Fibroblast of skin of left quadriceps (primary cell): ENCODE results near the gene ASB4.
A peak's percentile ranks its signal among the peaks of the same experiment; 100 is the strongest.
"Not testable (repeated sequence)": the region's sequence is repeated elsewhere in the genome, so short reads cannot be mapped to it uniquely, and the experiment has no call there.

ENCODE experiments used
- DNase-seq, 2 experiments: peaks; one replicate each; pipeline ENCODE4 v3.0.0-alpha.2; 2013; ENCODE audit warnings: low read depth in 2 of 2

The ASB4 gene

GRCh38 chr7:95478272-95479037 lies 7.3 kb upstream of the ASB4 start:
- DNase-seq, result peak in 1 of 2 experiments; percentile 18

GRCh38 chr7:95479992-95480624 lies 5.6 kb upstream of the ASB4 start:
- DNase-seq, result no peak

GRCh38 chr7:95481271-95482165 lies 4.2 kb upstream of the ASB4 start:
- DNase-seq, result no peak

DNA sequence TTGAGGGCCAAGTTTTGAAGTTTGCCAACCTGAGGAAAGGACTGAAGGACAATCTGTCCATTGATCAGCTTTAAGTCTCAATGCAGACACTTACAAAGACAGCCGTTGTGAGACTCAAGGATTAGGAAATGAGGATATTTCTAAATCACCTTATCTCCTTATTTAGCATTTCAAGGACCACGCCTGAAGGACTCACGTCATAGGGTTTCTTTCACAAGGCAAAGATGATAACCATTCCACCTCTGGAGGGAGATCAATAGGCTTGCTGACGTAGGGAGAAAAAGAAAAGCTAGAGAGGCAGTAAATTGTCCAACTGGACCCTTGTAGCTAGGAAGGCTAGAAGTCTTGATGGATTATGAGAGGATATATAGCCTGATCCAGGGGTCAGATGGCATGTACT lies 3.3 kb upstream of the ASB4 start:
- no peak for DNase-seq

DNA sequence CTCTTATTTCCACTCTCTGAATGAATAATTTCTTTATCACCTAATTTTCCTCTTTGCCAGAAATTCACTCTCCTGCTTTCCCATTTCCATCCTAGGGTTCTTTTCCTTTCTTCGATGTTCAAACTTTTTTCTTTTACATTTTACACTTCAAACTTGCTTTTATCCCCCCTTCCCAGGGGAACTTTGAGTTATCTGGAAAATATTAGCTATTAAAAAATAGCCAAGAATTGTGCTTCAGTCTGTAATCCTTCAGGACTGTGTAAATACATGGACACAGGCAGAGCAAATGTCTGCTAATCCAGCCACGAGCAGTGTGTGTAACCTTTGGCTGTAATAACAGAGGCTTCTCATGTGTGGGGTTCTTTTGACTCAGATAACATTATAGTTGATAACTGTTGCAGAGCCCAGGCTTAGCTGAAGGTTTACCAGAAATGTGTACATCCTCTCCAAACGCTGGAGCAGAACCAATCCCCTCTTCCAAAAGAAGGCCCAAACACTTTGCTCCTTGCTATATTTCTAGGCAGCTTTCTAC lies 4.6 kb downstream of the ASB4 start:
- DNase-seq, result no peak

DNA sequence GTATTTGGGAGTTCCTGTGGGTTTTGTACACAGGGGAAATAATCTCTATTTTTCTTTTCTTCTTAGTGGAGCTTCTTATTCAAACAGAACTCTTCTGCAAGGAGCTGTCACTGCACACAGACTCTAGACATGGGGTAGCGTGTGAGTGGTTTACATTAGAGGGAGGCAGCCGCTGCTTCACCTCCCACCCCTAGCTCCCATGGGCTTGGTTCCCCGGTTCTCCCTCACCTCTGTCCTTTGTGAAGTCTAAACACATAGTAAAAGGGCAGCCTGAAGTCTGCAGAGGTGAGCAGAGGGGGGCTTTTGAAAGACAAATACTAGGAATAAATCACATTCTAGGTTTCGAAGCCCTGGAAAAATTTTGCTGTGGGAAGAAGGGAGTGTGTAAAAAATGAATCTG lies 5.5 kb downstream of the ASB4 start:
- no peak for DNase-seq

GRCh38 chr7:95491634-95492314 lies 6.0 kb downstream of the ASB4 start:
- DNase-seq, result no peak

DNA sequence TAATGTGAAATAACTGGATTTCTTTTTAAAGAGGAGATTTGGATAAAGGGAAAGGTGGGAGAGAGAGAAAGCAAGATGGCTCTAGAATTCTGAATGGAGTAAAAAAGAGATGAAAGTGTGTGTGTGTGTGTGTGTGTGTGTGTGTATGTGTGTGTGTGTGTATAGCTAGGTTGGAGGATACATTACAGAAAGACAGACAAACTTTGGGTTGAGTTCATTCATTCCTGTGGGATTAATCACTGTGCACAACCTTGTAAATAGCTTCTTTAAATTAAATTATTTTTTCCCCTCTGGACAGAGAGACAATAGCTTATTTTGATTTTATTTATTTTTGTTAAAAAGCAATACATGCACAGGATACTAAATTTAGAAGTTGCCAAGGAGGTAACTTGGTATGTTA lies 7.5 kb downstream of the ASB4 start:
- no peak for DNase-seq

DNA sequence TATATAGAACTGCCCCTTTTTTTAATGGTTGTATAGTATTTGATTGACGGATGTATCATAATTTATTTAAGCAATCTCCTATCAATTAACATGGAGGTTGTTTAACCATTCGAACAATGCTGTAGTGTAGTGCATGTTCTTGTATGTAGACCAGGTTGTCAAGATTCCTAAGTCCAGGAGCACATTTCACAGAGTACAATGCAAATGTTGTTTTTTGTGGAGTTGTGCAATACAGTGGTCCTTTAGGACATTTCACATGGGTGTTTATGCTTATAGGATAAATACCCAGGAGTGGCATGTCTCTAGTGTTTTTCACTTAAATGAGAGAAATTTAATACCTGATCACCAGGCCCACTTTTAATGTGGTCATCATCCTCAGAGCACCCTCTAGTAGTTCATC lies 8.1 kb downstream of the ASB4 start:
- DNase-seq, result no peak

DNA sequence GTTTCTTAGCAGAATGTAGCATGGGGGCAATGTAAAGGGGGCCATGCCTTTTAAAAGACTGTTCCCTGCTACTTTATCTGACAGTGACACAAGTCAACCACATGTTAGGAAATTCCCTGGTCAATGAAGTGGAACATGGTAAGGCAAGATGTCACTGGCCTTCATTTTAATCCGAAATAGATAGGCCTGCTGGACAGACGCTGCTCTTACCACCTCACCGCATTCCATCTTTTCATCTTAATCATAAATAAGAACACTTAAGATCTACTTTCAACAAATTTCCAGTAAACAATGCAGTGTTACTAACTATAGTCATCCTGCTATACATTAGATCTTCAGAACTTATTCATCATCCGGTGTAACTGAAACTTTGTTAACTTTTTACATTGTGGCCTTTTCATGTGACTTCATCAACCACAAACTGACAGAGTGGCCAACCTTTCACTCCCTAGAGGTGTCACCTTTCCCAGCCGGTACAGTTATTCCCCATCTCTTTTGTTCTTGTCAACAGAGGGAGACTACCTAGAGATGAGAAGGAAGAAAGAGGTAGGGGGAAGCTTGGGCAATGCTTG lies 15.6 kb downstream of the ASB4 start:
- no peak for DNase-seq

DNA sequence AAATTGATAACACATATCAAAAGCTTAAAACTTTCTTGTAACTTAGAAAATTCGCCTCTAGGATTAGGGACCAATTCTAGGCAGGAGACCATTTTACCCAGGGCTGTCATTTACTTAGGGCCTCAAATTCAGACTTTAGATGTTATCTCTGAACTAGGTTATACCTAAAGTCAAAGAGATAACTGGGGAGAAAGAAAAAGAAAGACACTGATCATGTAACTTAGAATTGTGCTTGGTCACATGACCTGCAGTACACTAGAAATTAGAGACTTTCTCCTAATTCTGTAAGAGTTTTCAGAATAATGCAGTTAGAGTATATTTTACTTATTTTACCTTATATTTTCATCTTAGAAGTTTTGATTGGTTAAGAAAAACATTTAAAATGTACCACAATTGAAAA lies 16.7 kb downstream of the ASB4 start:
- no peak for DNase-seq

- no peak for DNase-seq
These were observed 17.8 kb downstream of the ASB4 start for GRCh38 chr7:95503271-95504131.

GRCh38 chr7:95504132-95504588 lies 18.4 kb downstream of the ASB4 start:
- not testable (repeated sequence) for DNase-seq

GRCh38 chr7:95508780-95509179 lies 23.0 kb downstream of the ASB4 start:
- DNase-seq, result no peak

- peak in 1 of 2 experiments; percentile 9 for DNase-seq
These were observed 23.5 kb downstream of the ASB4 start for GRCh38 chr7:95509199-95509598.

DNA sequence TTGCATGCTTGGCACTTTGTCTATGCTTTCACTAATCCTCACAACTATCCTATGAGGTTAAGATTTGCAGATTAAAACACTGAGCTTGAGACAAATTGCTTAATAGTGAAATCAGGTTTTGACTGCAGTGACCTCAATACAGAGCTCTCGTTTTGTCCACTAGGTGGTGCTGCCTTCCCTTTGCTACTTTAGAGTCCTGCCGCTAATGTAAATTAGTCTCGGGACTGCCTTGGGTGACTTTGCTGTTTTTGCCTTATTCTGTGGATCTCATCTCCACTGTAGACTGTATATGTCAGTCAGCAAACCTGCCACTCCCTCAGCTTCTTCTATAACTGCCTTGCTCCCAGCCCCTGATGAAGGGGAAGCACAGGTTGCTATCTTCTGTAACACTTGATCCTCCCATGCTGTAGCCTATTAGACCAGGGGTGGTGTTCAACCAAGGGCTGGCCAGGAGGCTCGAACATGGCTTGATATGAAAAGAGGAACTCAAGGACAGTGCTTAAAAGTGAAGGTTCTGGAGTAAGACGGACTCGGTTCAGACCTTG lies 26.0 kb downstream of the ASB4 start:
- DNase-seq, result peak; percentile 26 to 36

GRCh38 chr7:95517458-95517857 lies 31.7 kb downstream of the ASB4 start:
- DNase-seq, result no peak

DNA sequence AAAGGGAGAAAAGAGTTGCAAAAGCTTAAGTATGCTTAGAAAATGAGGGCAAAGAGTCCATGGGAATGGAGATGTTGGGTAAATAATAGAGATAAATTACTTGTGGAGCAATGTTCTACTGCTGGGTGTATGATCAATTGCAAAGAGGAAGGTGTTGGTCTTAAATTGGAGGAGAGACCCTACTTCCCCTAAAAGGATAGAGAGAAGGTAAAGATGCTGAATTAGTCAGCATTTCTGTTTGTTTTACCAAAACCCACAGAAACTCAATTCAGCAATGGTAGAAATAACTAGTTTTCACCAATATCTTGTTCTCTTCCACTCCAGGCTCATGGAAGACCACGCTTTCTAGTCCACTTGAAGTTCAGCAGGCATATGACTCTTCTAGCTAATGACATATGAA lies 32.1 kb downstream of the ASB4 start:
- no peak for DNase-seq

- DNase-seq, result no peak
These were observed 34.4 kb downstream of the ASB4 start for GRCh38 chr7:95520136-95520535.

- no peak for DNase-seq
These were observed 39.8 kb downstream of the ASB4 start for GRCh38 chr7:95525503-95525902.
